CD4-positive, CD25-positive, alpha-beta regulatory T cell (primary cell): ENCODE data around the gene MRPL52. TPM values are rescaled to one million over a fixed set of nuclear protein-coding genes. Genes with fewer than 3 reads are reported as not detected.
"Not testable (repeated sequence)": the region's sequence is repeated elsewhere in the genome, so short reads cannot be mapped to it uniquely, and the experiment has no call there.

Experiments used
- ATAC-seq, 2 donors: fragments of 150-1000 bp; cut with Tn5 transposase; one replicate each; pipeline ENCODE4 v1.10.0; 2021; ENCODE audit warnings: low read depth in 2 of 2, moderate number of reproducible peaks in 2 of 2, moderate library complexity in 1 of 2
- DNase-seq, 3 donors: peaks; one replicate each; pipeline versions ENCODE4 v3.0.0 to v3.0.0-alpha.2; 2012 to 2022; ENCODE audit warnings: mixed read lengths in 1 of 3
- H3K27ac ChIP-seq: one replicate; pipeline ENCODE4 v1.7.0; 2013; ENCODE audit warnings: mild to moderate bottlenecking, low read length; ENCODE audit not compliant: insufficient read depth, poor library complexity, severe bottlenecking
- H3K27me3 ChIP-seq: one replicate; pipeline ENCODE4 v1.7.0; 2013; ENCODE audit warnings: low read length; ENCODE audit not compliant: control insufficient read depth, insufficient read depth
- H3K36me3 ChIP-seq: one replicate; pipeline ENCODE4 v1.7.0; 2013; ENCODE audit warnings: mild to moderate bottlenecking, low read length, moderate library complexity; ENCODE audit not compliant: control insufficient read depth, insufficient read depth
- H3K4me1 ChIP-seq: 2 replicates; pipeline ENCODE4 v1.7.0; 2013; ENCODE audit warnings: mild to moderate bottlenecking, low read length; ENCODE audit not compliant: insufficient read depth, control insufficient read depth, poor library complexity, severe bottlenecking
- H3K4me3 ChIP-seq: one replicate; pipeline ENCODE4 v1.7.0; 2013; ENCODE audit warnings: low read depth, mild to moderate bottlenecking, low read length, moderate library complexity
- H3K9me3 ChIP-seq, 2 experiments: 1 replicate in 1 of 2; 2 replicates in 1 of 2; pipeline ENCODE4 v1.7.0; 2013; ENCODE audit warnings: low read length in 2 of 2, mild to moderate bottlenecking in 1 of 2, moderate library complexity in 1 of 2; ENCODE audit not compliant: control insufficient read depth in 2 of 2
- H3K27ac Mint-ChIP-seq, 3 donors: one replicate each; pipeline ENCODE4 v1.8.0; 2020 to 2022; ENCODE audit warnings: mild to moderate bottlenecking in 3 of 3, mixed read lengths in 3 of 3, moderate library complexity in 2 of 3
- H3K27me3 Mint-ChIP-seq: one replicate; pipeline ENCODE4 v1.8.0; 2022; ENCODE audit warnings: mild to moderate bottlenecking, mixed read lengths
- H3K36me3 Mint-ChIP-seq: one replicate; pipeline ENCODE4 v1.8.0; 2020; ENCODE audit warnings: mixed read lengths
- H3K4me1 Mint-ChIP-seq, 4 donors: one replicate each; pipeline ENCODE4 v1.8.0; 2020 to 2022; ENCODE audit warnings: mixed read lengths in 4 of 4, mild to moderate bottlenecking in 1 of 4
- H3K4me3 Mint-ChIP-seq, 4 donors: one replicate each; pipeline ENCODE4 v1.8.0; 2020 to 2022; ENCODE audit warnings: mild to moderate bottlenecking in 4 of 4, mixed read lengths in 4 of 4, moderate library complexity in 3 of 4
- H3K9me3 Mint-ChIP-seq, 7 donors: one replicate each; pipeline ENCODE4 v1.8.0; 2020 to 2022; ENCODE audit warnings: mixed read lengths in 7 of 7, mild to moderate bottlenecking in 3 of 7, moderate library complexity in 2 of 7
- polyA plus RNA-seq, 4 donors: library from polyadenylated mRNA; unstranded; fragments of 300-500 nt; fragmentation: Illumina TruSeq; gene quantifications; one replicate each; pipeline ENCODE4 v1.2.3, GENCODE V29; 2021
- total RNA-seq: library from RNA; stranded (reverse); gene quantifications from one replicate; pipeline ENCODE4 v1.2.3, GENCODE V29; 2022

MRPL52 gene
- total and polyA plus RNA-seq, 5 donors from 2014 or later, result 35.7 to 148 (median 136) TPM

- no peaks in the 10 kb centered on the region for H3K9me3 Mint-ChIP-seq
- Histone ChIP-seq H3K9me3 (peaks cover 0 to 1% of the 10 kb centered on the region in 2 experiments), H3K27ac (no peak overlapping the region), H3K4me1 (peaks cover 25% of the 10 kb centered on the region), H3K4me3 (no peak overlapping the region), H3K27me3 (no peaks in the 10 kb centered on the region), H3K36me3 (no peaks in the 10 kb centered on the region)
- H3K4me3 Mint-ChIP-seq, result no peak overlapping the region
- no peaks in the 10 kb centered on the region for H3K36me3 Mint-ChIP-seq
- H3K27me3 Mint-ChIP-seq, result peaks cover 4% of the 10 kb centered on the region
- ATAC-seq (no peak), DNase-seq (peak in 1 of 3 donors; percentile 50)
- no peak overlapping the region for H3K27ac Mint-ChIP-seq
- H3K4me1 Mint-ChIP-seq, result peaks cover 4 to 32% (median 20%) of the 10 kb centered on the region in 4 donors
Observed at GRCh38 chr14:22854963-22855724, 25.5 kb downstream of the MRPL52 start.

GRCh38 chr14:22856428-22856827 is 26.7 kb downstream of the MRPL52 start:
- Histone ChIP-seq H3K27ac (no peak overlapping the region), H3K4me1 (peaks cover 25% of the 10 kb centered on the region), H3K4me3 (no peak overlapping the region), H3K27me3 (no peaks in the 10 kb centered on the region), H3K9me3 (peaks cover 0 to 1% of the 10 kb centered on the region in 2 experiments), H3K36me3 (no peaks in the 10 kb centered on the region)
- no peak for ATAC-seq
- Mint-ChIP-seq H3K36me3 (no peaks in the 10 kb centered on the region), H3K27me3 (peaks cover 4% of the 10 kb centered on the region), H3K4me3 (no peak overlapping the region), H3K4me1 (peaks cover 6 to 36% (median 20%) of the 10 kb centered on the region in 4 donors), H3K27ac (peak overlapping the region in 2 of 3 donors; percentile 11 to 81), H3K9me3 (no peaks in the 10 kb centered on the region)
- DNase-seq, result no peak

- H3K9me3 ChIP-seq, H3K36me3 ChIP-seq, H3K4me3 Mint-ChIP-seq, ATAC-seq, DNase-seq, H3K36me3 Mint-ChIP-seq, H3K27me3 ChIP-seq, H3K27me3 Mint-ChIP-seq, H3K4me3 ChIP-seq, H3K9me3 Mint-ChIP-seq, H3K27ac ChIP-seq: not testable (repeated sequence)
- Mint-ChIP-seq H3K27ac (peak overlapping the region in 2 of 3 donors; percentile 10 to 14), H3K4me1 (peaks cover 7 to 29% (median 16%) of the 10 kb centered on the region in 4 donors)
- peaks cover 18% of the 10 kb centered on the region for H3K4me1 ChIP-seq
Observed at GRCh38 chr14:22860377-22860776, 30.7 kb downstream of the MRPL52 start.

GRCh38 chr14:22861651-22862050 is 32.0 kb downstream of the MRPL52 start:
- Mint-ChIP-seq H3K4me1 (peaks cover 7 to 31% (median 11%) of the 10 kb centered on the region in 4 donors), H3K27ac (no peak overlapping the region), H3K4me3 (peak overlapping the region in 1 of 4 donors; percentile 11)

DNA sequence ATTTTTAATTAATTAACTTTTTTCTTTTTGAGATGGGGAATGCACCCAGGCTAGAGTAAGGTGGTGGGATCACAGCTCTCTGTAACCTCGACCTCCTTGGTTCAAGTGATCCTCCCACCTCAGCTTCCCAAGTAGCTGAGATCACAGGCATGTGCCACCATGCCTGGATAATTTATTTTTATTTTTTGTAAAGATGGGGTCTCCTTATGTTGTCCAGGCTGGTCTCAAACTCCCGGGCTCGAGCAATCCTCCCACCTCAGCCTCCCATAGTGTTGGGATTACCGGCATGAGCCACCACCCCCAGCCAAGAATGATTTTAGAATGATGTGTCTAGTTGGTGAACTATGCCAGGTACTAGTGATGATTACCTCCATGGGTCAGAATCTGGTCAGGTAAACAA is 35.3 kb downstream of the MRPL52 start:
- DNase-seq (no peak), ATAC-seq (no peak)
- Mint-ChIP-seq H3K9me3 (peaks cover 0 to 2% (median 0%) of the 10 kb centered on the region in 7 donors), H3K4me1 (peaks cover 2 to 21% (median 4%) of the 10 kb centered on the region in 4 donors), H3K36me3 (no peaks in the 10 kb centered on the region), H3K27me3 (no peaks in the 10 kb centered on the region), H3K4me3 (no peak overlapping the region), H3K27ac (peak overlapping the region in 2 of 3 donors; percentile 7 to 68)
- Histone ChIP-seq H3K4me3 (no peak overlapping the region), H3K4me1 (peaks cover 7% of the 10 kb centered on the region), H3K9me3 (no peaks in the 10 kb centered on the region), H3K27me3 (no peaks in the 10 kb centered on the region), H3K27ac (no peak overlapping the region), H3K36me3 (no peaks in the 10 kb centered on the region)

More at GRCh38 chr14:22861651-22862050, 32.0 kb downstream of the MRPL52 start:
- Histone ChIP-seq H3K27ac (no peak overlapping the region), H3K27me3 (no peaks in the 10 kb centered on the region), H3K9me3 (peaks cover 0 to 1% of the 10 kb centered on the region in 2 experiments), H3K4me1 (peaks cover 20% of the 10 kb centered on the region), H3K36me3 (no peaks in the 10 kb centered on the region), H3K4me3 (no peak overlapping the region)
- Mint-ChIP-seq H3K36me3 (no peaks in the 10 kb centered on the region), H3K27me3 (peaks cover 4% of the 10 kb centered on the region), H3K9me3 (peaks cover 0 to 2% (median 0%) of the 10 kb centered on the region in 7 donors)
- ATAC-seq (no peak), DNase-seq (no peak)

GRCh38 chr14:22865424-22866405 is 36.0 kb downstream of the MRPL52 start:
- DNase-seq, result no peak
- Mint-ChIP-seq H3K4me1 (peaks cover 6 to 27% (median 8%) of the 10 kb centered on the region in 4 donors), H3K27ac (peak overlapping the region in 2 of 3 donors; percentile 65 to 68), H3K36me3 (no peaks in the 10 kb centered on the region), H3K4me3 (peak overlapping the region in 1 of 4 donors; percentile 5), H3K27me3 (peaks cover 3% of the 10 kb centered on the region), H3K9me3 (peaks cover 0 to 2% (median 0%) of the 10 kb centered on the region in 7 donors)
- no peak overlapping the region for H3K27ac ChIP-seq
- ATAC-seq, result no peak
- H3K4me3 ChIP-seq, result no peak overlapping the region
- peaks cover 14% of the 10 kb centered on the region for H3K4me1 ChIP-seq
- no peaks in the 10 kb centered on the region for H3K27me3 ChIP-seq
- H3K36me3 ChIP-seq, result no peaks in the 10 kb centered on the region
- no peaks in the 10 kb centered on the region for H3K9me3 ChIP-seq

GRCh38 chr14:22866874-22867273 is 37.2 kb downstream of the MRPL52 start:
- no peaks in the 10 kb centered on the region for H3K9me3 ChIP-seq
- H3K27me3 ChIP-seq, result no peaks in the 10 kb centered on the region
- peaks cover 0 to 3% (median 0%) of the 10 kb centered on the region in 7 donors for H3K9me3 Mint-ChIP-seq
- peaks cover 23% of the 10 kb centered on the region for H3K4me1 ChIP-seq
- no peaks in the 10 kb centered on the region for H3K36me3 Mint-ChIP-seq
- H3K36me3 ChIP-seq, result no peaks in the 10 kb centered on the region
- H3K4me3 ChIP-seq, result no peak overlapping the region
- peak overlapping the region in 2 of 3 donors; percentile 43 to 69 for H3K27ac Mint-ChIP-seq
- no peak for ATAC-seq
- peaks cover 4% of the 10 kb centered on the region for H3K27me3 Mint-ChIP-seq
- no peak for DNase-seq
- peaks cover 7 to 30% (median 14%) of the 10 kb centered on the region in 4 donors for H3K4me1 Mint-ChIP-seq
- H3K27ac ChIP-seq, result no peak overlapping the region
- H3K4me3 Mint-ChIP-seq, result no peak overlapping the region
